ENCODE results near the gene ST8SIA6. TPM values are rescaled to one million over a fixed set of nuclear protein-coding genes. Genes with fewer than 3 reads are reported as not detected.

Gene ST8SIA6
- total RNA-seq, 1 donor from 2014 or later, result 6.9 TPM

DNA sequence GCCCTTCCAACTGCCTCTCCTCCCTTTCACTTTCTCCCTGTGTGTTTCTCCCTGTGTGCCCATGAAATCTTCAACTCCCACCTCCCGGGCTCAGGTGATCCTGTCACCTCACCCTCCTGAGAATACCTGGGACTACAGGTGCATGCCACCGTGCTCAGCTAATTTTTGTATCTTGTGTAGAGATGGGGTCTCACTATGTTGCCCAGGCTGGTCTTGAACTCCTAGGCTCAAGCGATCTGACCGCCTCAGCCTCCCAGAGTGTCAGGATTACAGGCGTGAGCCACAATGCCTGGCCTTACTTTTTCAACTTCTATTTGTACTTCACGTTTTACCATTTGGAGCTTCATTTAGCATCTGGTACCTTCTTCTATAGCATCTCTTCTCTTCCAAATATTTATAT, 24.9 kb downstream of the ST8SIA6 start:
- no peak for DNase-seq (ENCODE audit: low spot score)
- intact Hi-C loops (cut with DNase I), result no loop called here

DNA sequence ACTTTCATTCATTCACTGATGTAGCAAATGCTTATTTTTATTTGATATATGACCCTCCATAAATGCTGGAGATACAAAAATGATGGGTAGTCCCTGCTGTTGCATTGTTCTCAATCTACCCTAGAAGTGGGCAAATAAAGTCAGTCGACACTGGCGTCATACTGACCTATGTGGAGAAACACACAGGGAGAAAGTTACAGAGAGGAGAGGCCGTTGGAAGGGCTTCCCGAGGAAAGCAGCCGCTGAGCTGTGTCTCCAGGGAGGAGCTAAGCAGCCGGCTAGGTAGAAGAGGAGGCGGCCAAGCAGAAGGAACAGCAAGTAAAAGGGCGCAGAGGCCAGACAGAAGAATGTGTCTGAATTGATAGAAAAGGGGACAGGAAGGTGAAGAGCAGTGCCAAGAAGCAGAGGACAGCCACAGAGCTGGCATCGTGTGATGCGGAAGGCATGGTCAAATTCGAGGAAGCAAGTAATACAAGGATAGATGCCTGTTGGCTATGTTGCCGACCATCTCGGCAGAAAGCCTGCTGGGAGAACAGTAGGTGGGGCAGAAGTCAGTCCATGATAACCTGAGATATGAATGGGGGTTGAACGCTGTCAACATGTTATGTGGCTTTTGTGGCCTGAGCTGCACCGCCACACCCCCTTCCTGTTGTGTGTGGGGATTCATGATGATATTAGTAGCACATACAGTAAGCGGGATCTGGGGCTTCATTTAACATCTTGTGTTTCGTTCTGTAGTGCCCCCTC, 25.9 kb downstream of the ST8SIA6 start:
- intact Hi-C loops (cut with DNase I), result no loop called here

DNA sequence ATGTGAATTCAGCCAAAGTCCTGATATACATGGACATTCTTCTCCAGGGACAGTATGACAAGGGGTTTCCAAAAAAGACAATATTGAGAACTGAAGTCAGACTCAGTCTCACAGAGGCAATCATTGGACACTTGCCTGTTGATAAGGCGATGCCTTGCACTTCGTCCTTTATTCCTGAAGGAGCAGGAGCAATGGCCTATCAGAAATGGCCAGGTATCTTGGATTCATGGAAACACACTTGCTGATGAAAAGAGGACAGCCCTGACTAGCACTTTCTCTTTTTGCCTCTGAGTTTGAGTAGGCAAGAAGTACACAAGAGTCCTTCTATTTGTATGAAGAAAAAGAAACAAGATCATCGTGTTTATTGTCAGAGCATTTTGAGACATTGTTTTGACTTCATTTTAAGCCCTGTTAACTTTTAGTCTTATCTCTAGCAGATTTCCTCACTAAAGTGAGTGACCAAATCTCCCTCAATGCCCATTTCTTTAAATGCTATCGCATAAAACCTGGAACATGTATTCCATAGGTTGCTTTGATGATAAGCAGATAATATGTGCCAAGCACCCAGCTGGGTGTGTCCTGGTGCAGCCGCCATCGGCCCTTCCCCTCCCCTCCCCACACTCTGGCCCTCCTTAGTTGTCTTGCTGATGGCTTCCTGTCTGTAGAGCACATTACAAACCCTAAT, 26.6 kb downstream of the ST8SIA6 start:
- intact Hi-C loops (cut with DNase I), result no loop called here
- DNase-seq (ENCODE audit: low spot score), result no peak

More for the DNA sequence above, 25.9 kb downstream of the ST8SIA6 start:
- DNase-seq (ENCODE audit: low spot score), result no peak

DNA sequence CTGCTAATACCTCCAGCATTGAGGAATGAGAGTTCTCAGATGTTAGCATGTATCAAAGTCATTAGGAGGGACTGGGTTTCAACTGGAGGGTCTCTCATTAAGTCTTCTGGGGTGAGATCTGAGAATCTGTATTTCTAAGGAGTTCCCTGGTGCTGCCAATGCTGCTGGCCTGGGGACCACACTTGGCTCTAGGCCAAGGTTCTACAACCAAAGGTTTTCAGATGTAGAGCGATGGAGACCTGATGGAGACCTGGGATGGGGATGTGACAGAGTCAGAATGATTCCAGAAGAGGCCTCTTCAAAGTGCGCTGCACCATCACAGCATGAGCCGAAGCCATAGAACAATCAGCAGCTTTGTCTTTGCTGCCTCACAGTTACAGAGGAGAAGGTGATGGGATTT, 27.2 kb downstream of the ST8SIA6 start:
- intact Hi-C loops (cut with DNase I), result no loop called here
- no peak for DNase-seq (ENCODE audit: low spot score)

DNA sequence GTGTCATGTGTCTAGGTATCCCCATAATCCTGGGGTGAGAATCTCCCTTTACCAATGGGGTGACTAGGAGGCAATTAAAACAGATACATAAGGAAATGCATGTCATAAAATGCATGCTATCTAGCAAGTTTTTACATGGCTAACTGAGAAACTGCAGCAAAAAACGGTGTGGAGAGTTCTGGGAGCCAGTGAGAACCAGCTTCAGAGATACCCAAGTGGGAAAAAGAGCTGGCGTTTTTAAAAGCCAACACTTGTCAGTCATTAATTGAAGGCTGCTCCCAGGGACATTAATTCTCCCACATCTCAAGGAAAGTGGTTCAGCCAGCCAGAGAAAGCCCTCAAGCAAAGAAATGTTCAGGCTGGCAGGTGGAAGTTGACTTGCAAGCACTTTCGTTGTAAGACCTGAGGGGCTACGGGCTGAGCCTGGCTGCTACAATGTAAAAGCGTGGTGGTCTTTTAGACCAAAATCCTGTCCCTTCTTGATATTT, 28.1 kb downstream of the ST8SIA6 start:
- intact Hi-C loops (cut with DNase I), result no loop called here

DNA sequence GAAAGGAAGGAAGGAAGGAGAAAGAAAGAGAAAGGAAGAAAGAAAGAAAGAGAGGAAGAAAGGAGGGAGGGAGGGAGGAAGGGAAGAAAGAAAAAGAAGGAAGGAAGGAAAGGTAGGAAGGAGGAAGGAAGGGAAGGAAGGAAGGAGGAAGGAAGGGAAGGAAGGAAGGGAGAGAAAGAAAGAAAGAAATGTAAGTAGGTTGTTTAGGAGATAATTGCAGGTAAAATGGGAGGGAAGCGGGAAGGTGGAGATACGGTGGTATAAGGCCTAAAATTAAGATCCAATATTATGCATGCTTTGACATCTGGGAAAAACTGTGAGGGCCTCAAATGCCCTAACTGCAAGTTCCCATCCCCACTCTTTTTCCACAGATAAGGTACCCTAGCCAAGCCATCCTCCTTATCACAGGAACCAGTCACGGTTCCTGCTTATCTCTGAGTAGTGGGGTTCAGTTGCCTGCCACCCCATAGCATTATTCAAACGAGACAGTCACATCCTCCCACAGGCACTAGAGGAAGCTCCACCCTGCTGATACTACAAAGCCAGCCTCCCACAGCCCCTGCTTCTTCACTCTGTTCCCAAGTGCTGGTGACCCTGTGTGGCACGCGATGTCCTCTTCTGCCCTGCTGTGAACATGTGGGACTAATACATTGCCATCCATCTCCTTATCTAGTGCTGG, 28.7 kb downstream of the ST8SIA6 start:
- intact Hi-C loops (cut with DNase I), result no loop called here
- no peak for DNase-seq (ENCODE audit: low spot score)

More for the DNA sequence above, 28.1 kb downstream of the ST8SIA6 start:
- no peak for DNase-seq (ENCODE audit: low spot score)

DNA sequence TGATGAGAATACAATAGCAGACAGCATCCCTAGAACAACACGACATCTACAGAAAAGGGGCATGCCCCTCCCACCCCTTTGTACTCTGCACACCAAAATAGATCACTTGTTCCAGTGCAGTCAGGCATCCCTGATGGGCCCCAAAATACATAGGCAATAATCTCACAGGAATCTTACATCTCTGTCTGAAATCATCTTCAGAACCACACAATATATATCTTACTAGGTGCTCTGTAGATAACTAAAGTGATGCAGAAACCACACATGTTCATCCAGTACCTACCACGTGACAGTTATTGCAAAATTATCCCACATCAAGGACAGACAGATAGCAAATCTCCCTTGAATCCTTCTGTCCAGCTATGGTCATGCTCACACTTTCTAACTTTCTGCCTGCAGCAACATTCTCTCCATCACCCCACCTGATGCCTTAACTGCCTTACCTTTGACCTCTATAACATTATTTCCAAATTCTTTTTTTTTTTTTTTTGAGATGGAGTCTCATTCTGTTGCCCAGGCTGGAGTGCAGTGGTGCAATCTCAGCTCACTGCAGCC, 30.7 kb downstream of the ST8SIA6 start:
- no peak for DNase-seq (ENCODE audit: low spot score)
- intact Hi-C loops (cut with DNase I), result no loop called here

DNA sequence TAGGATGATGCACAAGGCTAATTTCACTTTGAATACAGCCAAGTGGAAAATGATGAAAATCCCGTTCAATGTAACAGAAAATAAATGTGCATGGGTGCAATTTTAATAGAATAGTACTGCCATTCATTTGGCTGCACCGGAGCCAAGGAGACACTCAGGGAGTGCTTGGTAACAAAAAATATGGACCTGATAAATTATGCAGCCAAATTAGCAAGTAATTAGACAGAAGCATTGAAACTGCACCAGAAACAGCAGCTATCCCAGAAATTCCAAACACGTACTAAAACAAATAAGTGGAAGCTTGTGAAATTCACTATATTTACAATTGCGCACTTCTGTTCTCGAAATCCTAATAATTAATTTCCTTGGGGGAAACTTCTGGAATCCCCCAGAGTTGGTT, 31.5 kb downstream of the ST8SIA6 start:
- no peak for DNase-seq (ENCODE audit: low spot score)
- intact Hi-C loops (cut with DNase I), result no loop called here

DNA sequence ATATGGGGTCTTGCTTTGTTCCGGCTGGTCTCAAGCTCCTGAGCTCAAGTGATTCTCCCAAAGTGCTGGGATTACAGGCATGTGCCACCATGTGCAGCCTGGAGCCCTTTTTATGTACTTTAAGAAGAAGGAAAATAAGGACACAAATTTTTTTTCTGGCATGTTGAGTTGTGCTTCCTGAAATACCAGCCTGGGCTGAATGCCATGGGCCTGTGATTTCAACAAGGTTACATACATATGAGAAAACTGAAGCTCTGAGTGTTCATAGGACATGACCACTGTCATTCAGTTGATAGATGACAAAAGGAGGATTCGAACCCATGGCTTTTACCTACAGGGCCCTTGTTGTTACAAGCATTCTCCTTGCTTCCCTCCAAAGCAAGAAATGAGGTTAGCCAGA, 36.1 kb downstream of the ST8SIA6 start:
- no peak for DNase-seq (ENCODE audit: low spot score)
- intact Hi-C loops (cut with DNase I), result no loop called here

DNA sequence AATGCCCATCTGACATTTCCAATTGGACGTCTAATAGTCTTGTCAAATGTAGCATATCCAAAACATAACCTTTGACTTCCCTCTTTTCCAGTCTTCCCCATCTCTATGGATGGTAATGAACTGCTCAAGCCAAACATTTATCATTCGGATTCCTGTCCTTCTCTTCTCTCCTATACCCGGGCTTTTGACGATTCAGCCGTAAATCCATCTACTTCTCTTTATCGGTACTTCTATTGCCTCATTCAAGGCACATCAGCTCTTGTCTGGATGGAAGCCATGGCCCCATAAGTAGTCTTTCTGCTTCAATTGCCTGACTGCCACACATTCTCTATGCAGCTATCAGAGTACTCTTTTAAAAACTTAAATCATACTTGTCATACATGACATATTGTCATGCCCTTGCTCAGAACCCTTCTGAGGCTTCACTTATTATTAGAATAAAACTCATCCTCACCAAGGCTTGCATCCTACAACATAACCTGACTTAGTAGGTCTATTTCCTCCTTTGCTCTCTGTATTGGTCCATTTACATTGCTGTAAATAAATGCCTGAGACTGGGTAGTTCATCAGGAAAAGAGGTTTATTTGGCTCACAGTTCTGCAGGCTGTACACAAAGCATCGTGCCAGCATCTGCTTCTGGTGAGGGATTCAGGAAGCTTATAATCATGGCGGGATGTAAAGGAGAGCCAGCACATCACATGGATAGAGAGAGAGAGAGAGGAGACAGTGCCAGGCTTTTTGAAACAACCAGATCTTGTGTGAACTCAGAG, 37.8 kb downstream of the ST8SIA6 start:
- no peak for DNase-seq (ENCODE audit: low spot score)
- intact Hi-C loops (cut with DNase I), result no loop called here

DNA sequence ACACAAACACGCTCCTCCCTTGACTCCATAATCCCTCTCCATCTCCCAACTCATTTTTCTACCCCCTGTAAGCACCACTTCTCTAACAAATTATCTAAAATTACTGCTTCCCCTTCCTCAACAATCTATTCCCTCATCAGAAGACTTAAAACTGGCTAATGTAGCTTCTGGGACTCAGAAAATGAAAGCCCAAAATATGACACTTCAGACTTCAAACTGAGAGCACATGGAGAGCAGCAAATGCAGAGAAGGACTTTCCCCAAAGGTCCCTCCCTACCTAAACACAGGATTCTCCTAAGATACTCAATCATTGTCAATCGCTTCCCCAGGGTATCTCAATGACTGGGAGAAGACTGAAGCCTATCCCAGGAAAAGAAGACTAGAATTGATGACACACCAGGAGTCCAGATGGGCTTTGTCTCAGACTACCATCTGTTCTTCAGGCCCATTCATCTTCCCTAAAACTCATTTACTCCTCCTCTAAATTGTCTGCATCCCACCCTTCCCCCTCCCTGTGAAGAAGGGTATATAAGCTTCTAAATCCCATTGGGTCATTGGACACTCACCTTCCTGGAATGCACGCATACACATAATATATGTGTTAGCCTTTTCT, 39.2 kb downstream of the ST8SIA6 start:
- intact Hi-C loops (cut with DNase I), result no loop called here
- no peak for DNase-seq (ENCODE audit: low spot score)

DNA sequence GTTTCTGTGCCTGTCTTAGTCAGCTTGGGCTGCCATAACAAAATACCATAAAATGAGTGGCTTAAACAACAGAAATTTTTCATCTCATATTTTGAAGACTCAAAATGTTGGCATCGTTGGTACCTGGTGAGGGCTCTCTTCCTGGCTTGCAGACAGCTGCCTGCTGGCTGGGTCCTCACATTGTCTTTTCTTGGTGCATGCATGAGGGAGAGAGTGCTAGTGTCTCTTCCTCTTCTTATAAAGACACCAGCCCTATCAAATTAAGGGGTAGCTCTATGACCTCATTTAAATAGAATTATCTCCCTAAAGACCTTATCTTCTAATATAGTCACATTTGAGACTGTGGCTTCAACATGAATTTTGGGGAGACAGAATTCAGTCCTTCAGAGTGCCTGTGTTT, 39.9 kb downstream of the ST8SIA6 start:
- intact Hi-C loops (cut with DNase I), result no loop called here
- DNase-seq (ENCODE audit: low spot score), result no peak

DNA sequence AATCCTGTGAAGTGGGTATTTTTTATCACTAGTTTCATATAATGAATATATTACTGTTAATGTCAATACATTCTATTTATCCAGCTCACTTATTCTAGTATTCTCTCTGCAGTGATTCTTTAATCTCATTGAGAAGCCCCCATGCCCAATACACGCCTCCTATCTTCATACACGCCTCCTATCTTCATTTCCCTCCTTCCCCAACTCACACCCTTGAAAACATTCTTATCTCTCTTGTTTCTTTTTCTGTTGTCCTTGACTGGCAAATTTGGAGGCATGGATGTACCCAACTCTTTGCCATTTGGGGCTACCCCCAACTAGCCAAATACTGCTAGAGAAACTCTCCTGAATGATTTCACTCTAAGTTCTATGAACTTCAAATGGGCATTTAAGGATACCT, 40.5 kb downstream of the ST8SIA6 start:
- no peak for DNase-seq (ENCODE audit: low spot score)
- intact Hi-C loops (cut with DNase I), result no loop called here

DNA sequence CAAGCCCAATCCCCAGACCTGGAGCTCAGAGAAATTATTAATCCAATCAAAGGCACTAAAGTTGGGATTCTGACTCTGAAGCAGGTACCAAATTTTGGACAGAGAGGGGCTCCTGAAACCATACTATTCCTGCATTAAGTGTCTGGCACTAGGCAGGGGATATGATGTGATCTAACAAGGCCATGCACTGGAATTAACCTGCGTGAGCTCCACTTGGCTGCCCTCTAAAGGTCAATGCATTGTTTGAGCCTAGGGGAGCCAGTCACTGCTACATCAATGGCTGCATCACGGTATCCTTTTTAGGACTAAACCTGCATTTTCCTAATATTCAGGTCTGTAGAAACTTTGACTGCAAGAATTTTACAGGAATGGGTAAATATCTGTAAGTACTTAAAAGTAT, 42.1 kb downstream of the ST8SIA6 start:
- no peak for DNase-seq (ENCODE audit: low spot score)
- intact Hi-C loops (cut with DNase I), result no loop called here

DNA sequence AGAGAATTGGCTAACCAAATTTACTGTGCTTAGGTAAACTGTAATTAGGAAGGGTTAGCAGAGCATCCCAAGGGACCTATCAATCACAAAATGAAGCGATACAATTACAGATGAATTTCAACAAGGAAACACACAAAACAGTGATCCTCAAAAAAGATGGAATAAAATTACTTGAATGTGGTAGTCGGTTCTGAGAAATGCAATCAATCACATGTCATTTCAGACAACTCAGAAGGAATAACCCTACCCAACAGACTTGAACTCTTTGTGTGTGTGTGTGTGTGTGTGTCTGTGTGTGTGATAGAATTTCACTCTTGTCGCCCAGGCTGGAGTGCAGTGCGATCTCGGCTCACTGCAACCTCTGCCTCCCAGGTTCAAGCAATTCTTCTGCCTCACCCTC, 43.5 kb downstream of the ST8SIA6 start:
- intact Hi-C loops (cut with DNase I), result no loop called here
- no peak for DNase-seq (ENCODE audit: low spot score)

DNA sequence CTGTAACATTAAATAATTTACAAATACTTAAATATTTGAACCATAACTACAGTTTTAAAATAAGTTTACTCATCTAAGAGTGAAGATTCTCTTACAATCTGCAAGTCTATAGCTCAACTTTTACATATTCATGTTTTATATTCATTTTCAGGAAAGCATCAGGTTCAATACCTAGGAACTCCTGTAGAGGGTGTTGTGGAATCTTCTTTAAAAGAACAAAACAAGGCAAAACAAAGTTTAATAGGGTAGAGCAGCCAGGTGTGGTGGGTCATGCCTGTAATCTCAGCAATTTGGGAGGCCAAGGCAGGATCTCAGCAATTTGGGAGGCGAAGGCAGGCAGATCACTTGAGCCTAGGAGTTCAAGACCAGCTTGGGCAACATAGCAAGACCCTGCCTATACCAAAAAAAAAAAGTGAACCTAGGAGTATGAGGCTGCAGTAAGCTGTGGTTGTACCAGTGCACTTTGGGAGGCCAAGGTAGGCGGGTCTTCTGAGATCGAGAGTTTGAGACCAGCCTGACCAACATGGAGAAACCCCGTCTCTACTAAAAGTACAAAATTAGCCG, 45.1 kb downstream of the ST8SIA6 start:
- intact Hi-C loops (cut with DNase I), result no loop called here
- no peak for DNase-seq (ENCODE audit: low spot score)

DNA sequence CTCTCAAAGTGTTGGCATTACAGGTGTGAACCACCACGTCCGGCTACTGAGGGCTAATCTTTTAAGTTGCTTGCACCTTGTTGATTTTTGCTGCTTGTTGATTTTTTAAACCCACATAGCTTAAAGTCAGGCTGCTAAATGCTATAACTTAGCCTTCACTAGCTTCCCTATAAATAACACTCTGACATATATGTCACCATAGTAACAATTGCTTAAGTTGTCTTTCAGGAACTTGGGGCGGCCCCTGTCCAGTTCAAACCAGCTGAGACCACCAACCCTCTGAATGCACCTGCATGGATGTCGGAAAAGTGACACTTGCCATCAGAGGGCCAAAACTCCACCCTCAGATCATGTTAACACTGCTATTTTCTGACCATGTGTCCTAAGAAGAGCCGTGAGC, 47.3 kb downstream of the ST8SIA6 start:
- DNase-seq (ENCODE audit: low spot score), result no peak
- intact Hi-C loops (cut with DNase I), result no loop called here

DNA sequence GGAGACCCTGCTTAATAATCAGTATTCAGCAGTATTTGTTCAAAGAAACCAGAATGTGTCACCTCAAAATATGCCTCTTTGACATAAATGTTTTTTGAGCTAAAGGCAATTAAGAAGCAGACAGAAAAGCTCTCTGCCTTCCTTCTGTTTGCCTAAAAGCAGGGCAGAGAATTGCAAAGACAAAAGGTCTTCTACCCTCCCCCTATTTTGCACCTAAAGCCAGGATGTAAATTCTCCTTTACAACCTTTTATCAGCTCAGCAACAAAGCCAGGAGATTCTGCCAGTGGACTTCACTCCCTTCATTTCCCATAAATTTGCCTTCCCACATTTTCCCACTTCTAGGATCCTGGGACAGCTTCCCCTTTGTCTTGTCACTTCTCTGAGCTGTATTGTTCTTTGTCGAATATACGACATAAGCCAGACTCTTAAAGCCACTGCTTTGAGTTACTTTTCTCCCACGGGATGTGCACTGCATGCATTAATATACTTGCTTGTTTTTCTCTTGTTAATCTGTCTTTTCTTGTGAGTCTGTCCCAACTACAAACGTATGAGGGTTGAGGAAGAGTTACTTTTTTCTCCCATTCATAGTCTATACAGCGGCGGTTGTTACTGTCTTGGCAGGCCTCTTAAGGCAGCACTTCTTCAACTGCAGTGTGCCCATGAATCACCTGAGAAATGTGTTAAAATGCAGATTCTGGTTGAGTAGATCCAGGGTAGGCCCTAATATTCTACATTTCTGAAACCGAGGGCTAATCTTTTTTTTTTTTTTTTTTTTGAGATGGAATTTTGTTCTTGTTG, 48.2 kb downstream of the ST8SIA6 start:
- intact Hi-C loops (cut with DNase I), result no loop called here
- DNase-seq (ENCODE audit: low spot score), result no peak
